NCI-H2107 (cell line): ENCODE measurements around the gene SPEM3.

ENCODE experiments used
- DNase-seq: peaks from one replicate; lab custom pipeline; 2025; lab: John Stamatoyannopoulos, UW

The SPEM3 gene

GRCh38 chr17:7428557-7428956, at the start of gene SPEM3:
TSS of gene SPEM3 (plus strand) at chr17:7428857. CDS start at chr17:7428903, 46 bp downstream.
- no peak for DNase-seq

GRCh38 chr17:7379134-7379533, 49.5 kb upstream of the SPEM3 start:
- no peak for DNase-seq

GRCh38 chr17:7380321-7380720, 48.3 kb upstream of the SPEM3 start:
- DNase-seq = no peak

- no peak for DNase-seq
Measured at GRCh38 chr17:7380855-7381683, 47.6 kb upstream of the SPEM3 start, which contains the start of gene TNK1. TSS of gene TNK1 (plus strand) at chr17:7381089. CDS start at chr17:7382927, 1,838 bp downstream.

GRCh38 chr17:7382901-7383300, 45.8 kb upstream of the SPEM3 start:
- no peak for DNase-seq

GRCh38 chr17:7383371-7383741, 45.3 kb upstream of the SPEM3 start:
- DNase-seq = no peak

GRCh38 chr17:7383742-7384488, 44.7 kb upstream of the SPEM3 start:
- no peak for DNase-seq

GRCh38 chr17:7384489-7385081, 44.1 kb upstream of the SPEM3 start:
- no peak for DNase-seq

- DNase-seq = no peak
Measured at GRCh38 chr17:7388856-7389255, 39.8 kb upstream of the SPEM3 start.

GRCh38 chr17:7389924-7390910, 38.4 kb upstream of the SPEM3 start:
- no peak for DNase-seq

GRCh38 chr17:7391307-7391706, 37.4 kb upstream of the SPEM3 start:
- no peak for DNase-seq

GRCh38 chr17:7392696-7393612, 35.7 kb upstream of the SPEM3 start:
- no peak for DNase-seq

- DNase-seq = no peak
Measured at GRCh38 chr17:7393613-7394451, 34.8 kb upstream of the SPEM3 start.

GRCh38 chr17:7394452-7395191, 34.0 kb upstream of the SPEM3 start, which contains the start of gene PLSCR3:
TSS of gene PLSCR3 (minus strand) at chr17:7394525. CDS start at chr17:7394110, 415 bp downstream.
- no peak for DNase-seq

- no peak for DNase-seq
Measured at GRCh38 chr17:7396147-7396546, 32.5 kb upstream of the SPEM3 start.

GRCh38 chr17:7398612-7399011, 30.0 kb upstream of the SPEM3 start:
- DNase-seq = no peak

GRCh38 chr17:7403043-7403726, 25.5 kb upstream of the SPEM3 start:
- no peak for DNase-seq

GRCh38 chr17:7403727-7403976, 25.0 kb upstream of the SPEM3 start:
- no peak for DNase-seq
